WTC11 (cell line): ENCODE results near the gene AMDHD2. TPM values are rescaled to one million over a fixed set of nuclear protein-coding genes. Genes with fewer than 3 reads are reported as not detected.

Experiments used
- ATAC-seq: fragments of 200-7000 bp; cut with Tn5 transposase; 2 replicates; pipeline ENCODE4 v1.10.0; 2021; ENCODE audit warnings: mild to moderate bottlenecking, moderate library complexity
- CTCF ChIA-PET: fragments of 300-600 bp; sonication (Branson Sonifier 250); formaldehyde crosslinking; loops from one replicate; lab custom pipeline; 2021; ENCODE audit warnings: antibody characterized with exemption; lab: Charles Lee
- POLR2A ChIA-PET: fragments of 350-600 bp; sonication (Branson Sonifier 250); formaldehyde crosslinking; loops from one replicate; lab custom pipeline; 2021; ENCODE audit warnings: antibody characterized with exemption; lab: Charles Lee
- DNase-seq: peaks from one replicate; pipeline ENCODE4 v3.0.0; 2021; ENCODE audit warnings: low spot score
- H3K27ac Mint-ChIP-seq: 2 replicates; pipeline ENCODE4 v1.8.0; 2021; ENCODE audit warnings: mixed read lengths
- H3K27me3 Mint-ChIP-seq: 2 replicates; pipeline ENCODE4 v1.8.0; 2021; ENCODE audit warnings: low read depth, mild to moderate bottlenecking, moderate library complexity, mixed read lengths
- H3K36me3 Mint-ChIP-seq: 2 replicates; pipeline ENCODE4 v1.8.0; 2021; ENCODE audit warnings: mixed read lengths
- H3K4me1 Mint-ChIP-seq: 2 replicates; pipeline ENCODE4 v1.8.0; 2022; ENCODE audit warnings: mixed read lengths
- H3K4me3 Mint-ChIP-seq: 2 replicates; pipeline ENCODE4 v1.8.0; 2021; ENCODE audit warnings: mild to moderate bottlenecking, moderate library complexity, mixed read lengths
- H3K9me3 Mint-ChIP-seq: 2 replicates; pipeline ENCODE4 v1.8.0; 2021; ENCODE audit warnings: mixed read lengths
- ELF4 ChIP-seq: sonication (generic); formaldehyde crosslinking; IDR thresholded peaks from 2 replicates; pipeline ENCODE4 v1.8.1; 2022; ENCODE audit warnings: low read depth, mild to moderate bottlenecking, moderate library complexity, missing genetic modification reagents
- KAT7 ChIP-seq: sonication (generic); formaldehyde crosslinking; IDR thresholded peaks from 2 replicates; pipeline ENCODE4 v1.8.1; 2023; ENCODE audit warnings: missing genetic modification reagents, mild to moderate bottlenecking, borderline replicate concordance
- NFYB ChIP-seq: sonication (generic); formaldehyde crosslinking; conservative IDR thresholded peaks from 2 replicates; pipeline ENCODE4 v1.8.0; 2022; ENCODE audit warnings: low read depth, missing genetic modification reagents
- ZMAT4 ChIP-seq: fragments of 250-450 bp; sonication (Bioruptor Pico); IDR thresholded peaks from 2 replicates; pipeline ENCODE4 v1.9.0; 2021; ENCODE audit warnings: mild to moderate bottlenecking
- ZNF317 ChIP-seq: sonication (generic); formaldehyde crosslinking; IDR thresholded peaks from 2 replicates; pipeline ENCODE4 v1.8.1; 2023; ENCODE audit warnings: low read depth, mild to moderate bottlenecking, moderate library complexity, missing genetic modification reagents, borderline replicate concordance
- total RNA-seq: library from RNA; stranded (reverse); gene quantifications from 3 replicates; pipeline ENCODE4 v1.2.3, GENCODE V29; 2021
- TF ChIP-seq, protein P1 (sequence below): sonication (generic); formaldehyde crosslinking; IDR thresholded peaks from 2 replicates; pipeline ENCODE4 v1.8.0; 2022; ENCODE audit warnings: mild to moderate bottlenecking, missing genetic modification reagents
- TF ChIP-seq, protein P2 (sequence below): sonication (generic); formaldehyde crosslinking; IDR thresholded peaks from 2 replicates; pipeline ENCODE4 v1.8.0; 2023; ENCODE audit warnings: missing genetic modification reagents, mild to moderate bottlenecking, borderline replicate concordance
- TF ChIP-seq, protein P3 (sequence below): sonication (generic); formaldehyde crosslinking; IDR thresholded peaks from 2 replicates; pipeline ENCODE4 v1.8.1; 2023; ENCODE audit warnings: mild to moderate bottlenecking, missing genetic modification reagents, borderline replicate concordance
- TF ChIP-seq, protein P4 (sequence below): sonication (generic); formaldehyde crosslinking; IDR thresholded peaks from 2 replicates; pipeline ENCODE4 v1.8.1; 2022; ENCODE audit warnings: mild to moderate bottlenecking, missing genetic modification reagents, moderate library complexity, borderline replicate concordance

Gene AMDHD2
- total RNA-seq, 1 experiment from 2014 or later: 70.9 TPM

DNA sequence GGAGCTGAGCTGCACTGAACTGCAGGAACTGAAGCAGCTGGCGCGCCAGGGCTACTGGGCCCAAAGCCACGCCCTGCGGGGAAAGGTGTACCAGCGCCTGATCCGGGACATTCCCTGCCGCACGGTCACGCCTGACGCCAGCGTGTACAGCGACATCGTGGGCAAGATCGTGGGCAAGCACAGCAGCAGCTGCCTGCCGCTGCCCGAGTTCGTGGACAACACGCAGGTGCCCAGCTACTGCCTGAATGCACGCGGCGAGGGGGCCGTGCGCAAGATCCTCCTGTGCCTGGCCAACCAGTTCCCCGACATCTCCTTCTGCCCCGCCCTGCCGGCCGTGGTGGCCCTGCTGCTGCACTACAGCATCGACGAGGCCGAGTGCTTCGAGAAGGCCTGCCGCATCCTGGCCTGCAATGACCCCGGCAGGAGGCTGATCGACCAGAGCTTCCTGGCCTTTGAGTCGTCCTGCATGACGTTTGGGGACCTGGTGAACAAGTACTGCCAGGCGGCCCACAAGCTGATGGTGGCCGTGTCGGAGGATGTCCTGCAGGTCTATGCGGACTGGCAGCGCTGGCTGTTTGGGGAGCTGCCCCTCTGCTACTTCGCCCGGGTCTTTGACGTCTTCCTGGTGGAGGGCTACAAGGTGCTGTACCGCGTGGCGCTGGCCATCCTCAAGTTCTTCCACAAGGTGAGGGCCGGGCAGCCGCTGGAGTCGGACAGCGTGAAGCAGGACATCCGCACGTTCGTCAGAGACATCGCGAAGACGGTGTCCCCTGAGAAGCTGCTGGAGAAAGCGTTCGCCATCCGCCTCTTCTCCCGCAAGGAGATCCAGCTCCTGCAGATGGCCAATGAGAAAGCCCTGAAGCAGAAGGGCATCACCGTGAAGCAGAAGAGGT lies 23.7 kb upstream of the AMDHD2 start:
- H3K4me1 Mint-ChIP-seq: no peaks in the 10 kb centered on the region

GRCh38 chr16:2497116-2497630 lies 23.0 kb upstream of the AMDHD2 start:
- ChIA-PET POLR2A (no interaction called here), CTCF (interaction anchor here (1.1 kb wide), 1 partner anchor 20 kb away, joined by 3 read pairs; no protein-coding TSS in a partner anchor)
- H3K4me1 Mint-ChIP-seq: peaks cover 4% of the 10 kb centered on the region
- peaks cover 5% of the 10 kb centered on the region for H3K36me3 Mint-ChIP-seq
- peak overlapping the region; percentile 16; the same call in 1 of the 2 replicates for H3K27ac Mint-ChIP-seq
- TF ChIP-seq KAT7 (no peak), ZMAT4 (CRISPR knock-in tag) (no peak)
- TF ChIP-seq, all 79 proteins: peak for 0
- DNase-seq (no peak), ATAC-seq (no peak)
- H3K4me3 Mint-ChIP-seq: no peak overlapping the region
- H3K9me3 Mint-ChIP-seq: no peaks in the 10 kb centered on the region
- no peaks in the 10 kb centered on the region for H3K27me3 Mint-ChIP-seq

More for the DNA sequence above, 23.7 kb upstream of the AMDHD2 start:
- TF ChIP-seq, protein P1, sequence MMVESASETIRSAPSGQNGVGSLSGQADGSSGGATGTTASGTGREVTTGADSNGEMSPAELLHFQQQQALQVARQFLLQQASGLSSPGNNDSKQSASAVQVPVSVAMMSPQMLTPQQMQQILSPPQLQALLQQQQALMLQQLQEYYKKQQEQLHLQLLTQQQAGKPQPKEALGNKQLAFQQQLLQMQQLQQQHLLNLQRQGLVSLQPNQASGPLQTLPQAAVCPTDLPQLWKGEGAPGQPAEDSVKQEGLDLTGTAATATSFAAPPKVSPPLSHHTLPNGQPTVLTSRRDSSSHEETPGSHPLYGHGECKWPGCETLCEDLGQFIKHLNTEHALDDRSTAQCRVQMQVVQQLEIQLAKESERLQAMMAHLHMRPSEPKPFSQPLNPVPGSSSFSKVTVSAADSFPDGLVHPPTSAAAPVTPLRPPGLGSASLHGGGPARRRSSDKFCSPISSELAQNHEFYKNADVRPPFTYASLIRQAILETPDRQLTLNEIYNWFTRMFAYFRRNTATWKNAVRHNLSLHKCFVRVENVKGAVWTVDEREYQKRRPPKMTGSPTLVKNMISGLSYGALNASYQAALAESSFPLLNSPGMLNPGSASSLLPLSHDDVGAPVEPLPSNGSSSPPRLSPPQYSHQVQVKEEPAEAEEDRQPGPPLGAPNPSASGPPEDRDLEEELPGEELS: no peak
- ChIA-PET POLR2A (no interaction called here), CTCF (interaction anchor here (1.1 kb wide), 1 partner anchor 19 kb away, joined by 3 read pairs; no protein-coding TSS in a partner anchor)
- Mint-ChIP-seq H3K27ac (no peak overlapping the region), H3K9me3 (no peaks in the 10 kb centered on the region), H3K27me3 (no peaks in the 10 kb centered on the region), H3K4me3 (no peak overlapping the region), H3K36me3 (peaks cover 5% of the 10 kb centered on the region)
- DNase-seq (no peak), ATAC-seq (no peak)

DNA sequence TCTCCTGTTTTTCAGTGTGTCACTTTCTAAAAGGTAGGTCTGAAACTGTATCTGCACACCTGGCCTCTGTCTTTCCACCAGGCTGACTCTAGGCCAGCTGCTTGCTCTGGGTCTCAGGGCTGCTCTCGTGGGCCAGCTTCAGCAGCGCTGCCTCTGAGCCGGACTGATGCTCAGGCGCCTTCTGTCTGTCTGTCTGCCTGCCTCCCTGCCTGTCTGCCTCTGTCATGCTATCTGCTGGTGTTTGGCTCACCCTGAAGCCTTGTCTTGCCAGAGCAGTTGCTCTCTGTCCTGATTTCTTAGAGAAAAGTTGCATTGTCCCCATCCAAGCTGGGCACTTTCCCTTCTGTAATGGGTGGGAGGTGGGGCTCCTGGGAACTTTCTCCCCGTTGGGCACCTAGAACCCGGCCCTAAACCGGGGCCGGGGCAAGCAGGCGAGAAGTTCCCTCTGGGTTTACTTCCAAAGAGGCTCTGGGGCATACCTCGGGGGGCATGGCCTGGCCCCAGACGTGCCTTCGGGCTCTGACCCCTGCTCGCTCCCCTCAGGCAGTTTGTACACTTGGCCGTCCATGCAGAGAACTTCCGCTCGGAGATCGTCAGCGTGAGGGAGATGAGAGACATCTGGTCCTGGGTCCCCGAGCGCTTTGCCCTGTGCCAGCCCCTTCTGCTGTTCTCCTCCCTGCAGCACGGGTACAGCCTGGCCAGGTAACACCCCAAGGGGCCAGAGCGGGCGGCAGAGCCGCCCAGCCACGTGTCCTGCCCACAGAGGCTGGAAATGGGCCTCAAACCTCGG lies 22.3 kb upstream of the AMDHD2 start:
- H3K4me3 Mint-ChIP-seq: no peak overlapping the region
- ATAC-seq (no peak), DNase-seq (no peak)
- H3K27me3 Mint-ChIP-seq: no peaks in the 10 kb centered on the region
- peaks cover 4% of the 10 kb centered on the region for H3K4me1 Mint-ChIP-seq
- ChIA-PET CTCF (interaction anchor here (1.0 kb wide), 1 partner anchor 23 kb away, joined by 3 read pairs; no protein-coding TSS in a partner anchor), POLR2A (no interaction called here)
- peaks cover 5% of the 10 kb centered on the region for H3K36me3 Mint-ChIP-seq
- H3K9me3 Mint-ChIP-seq: no peaks in the 10 kb centered on the region
- peak overlapping the region; percentile 16 for H3K27ac Mint-ChIP-seq
- TF ChIP-seq ZMAT4 (CRISPR knock-in tag) (no peak), NFYB (no peak), ZNF317 (CRISPR knock-in tag) (no peak), ELF4 (CRISPR knock-in tag) (no peak)
- TF ChIP-seq, protein P2, sequence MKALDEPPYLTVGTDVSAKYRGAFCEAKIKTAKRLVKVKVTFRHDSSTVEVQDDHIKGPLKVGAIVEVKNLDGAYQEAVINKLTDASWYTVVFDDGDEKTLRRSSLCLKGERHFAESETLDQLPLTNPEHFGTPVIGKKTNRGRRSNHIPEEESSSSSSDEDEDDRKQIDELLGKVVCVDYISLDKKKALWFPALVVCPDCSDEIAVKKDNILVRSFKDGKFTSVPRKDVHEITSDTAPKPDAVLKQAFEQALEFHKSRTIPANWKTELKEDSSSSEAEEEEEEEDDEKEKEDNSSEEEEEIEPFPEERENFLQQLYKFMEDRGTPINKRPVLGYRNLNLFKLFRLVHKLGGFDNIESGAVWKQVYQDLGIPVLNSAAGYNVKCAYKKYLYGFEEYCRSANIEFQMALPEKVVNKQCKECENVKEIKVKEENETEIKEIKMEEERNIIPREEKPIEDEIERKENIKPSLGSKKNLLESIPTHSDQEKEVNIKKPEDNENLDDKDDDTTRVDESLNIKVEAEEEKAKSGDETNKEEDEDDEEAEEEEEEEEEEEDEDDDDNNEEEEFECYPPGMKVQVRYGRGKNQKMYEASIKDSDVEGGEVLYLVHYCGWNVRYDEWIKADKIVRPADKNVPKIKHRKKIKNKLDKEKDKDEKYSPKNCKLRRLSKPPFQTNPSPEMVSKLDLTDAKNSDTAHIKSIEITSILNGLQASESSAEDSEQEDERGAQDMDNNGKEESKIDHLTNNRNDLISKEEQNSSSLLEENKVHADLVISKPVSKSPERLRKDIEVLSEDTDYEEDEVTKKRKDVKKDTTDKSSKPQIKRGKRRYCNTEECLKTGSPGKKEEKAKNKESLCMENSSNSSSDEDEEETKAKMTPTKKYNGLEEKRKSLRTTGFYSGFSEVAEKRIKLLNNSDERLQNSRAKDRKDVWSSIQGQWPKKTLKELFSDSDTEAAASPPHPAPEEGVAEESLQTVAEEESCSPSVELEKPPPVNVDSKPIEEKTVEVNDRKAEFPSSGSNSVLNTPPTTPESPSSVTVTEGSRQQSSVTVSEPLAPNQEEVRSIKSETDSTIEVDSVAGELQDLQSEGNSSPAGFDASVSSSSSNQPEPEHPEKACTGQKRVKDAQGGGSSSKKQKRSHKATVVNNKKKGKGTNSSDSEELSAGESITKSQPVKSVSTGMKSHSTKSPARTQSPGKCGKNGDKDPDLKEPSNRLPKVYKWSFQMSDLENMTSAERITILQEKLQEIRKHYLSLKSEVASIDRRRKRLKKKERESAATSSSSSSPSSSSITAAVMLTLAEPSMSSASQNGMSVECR (CRISPR knock-in tag): no peak
- TF ChIP-seq, protein P3, sequence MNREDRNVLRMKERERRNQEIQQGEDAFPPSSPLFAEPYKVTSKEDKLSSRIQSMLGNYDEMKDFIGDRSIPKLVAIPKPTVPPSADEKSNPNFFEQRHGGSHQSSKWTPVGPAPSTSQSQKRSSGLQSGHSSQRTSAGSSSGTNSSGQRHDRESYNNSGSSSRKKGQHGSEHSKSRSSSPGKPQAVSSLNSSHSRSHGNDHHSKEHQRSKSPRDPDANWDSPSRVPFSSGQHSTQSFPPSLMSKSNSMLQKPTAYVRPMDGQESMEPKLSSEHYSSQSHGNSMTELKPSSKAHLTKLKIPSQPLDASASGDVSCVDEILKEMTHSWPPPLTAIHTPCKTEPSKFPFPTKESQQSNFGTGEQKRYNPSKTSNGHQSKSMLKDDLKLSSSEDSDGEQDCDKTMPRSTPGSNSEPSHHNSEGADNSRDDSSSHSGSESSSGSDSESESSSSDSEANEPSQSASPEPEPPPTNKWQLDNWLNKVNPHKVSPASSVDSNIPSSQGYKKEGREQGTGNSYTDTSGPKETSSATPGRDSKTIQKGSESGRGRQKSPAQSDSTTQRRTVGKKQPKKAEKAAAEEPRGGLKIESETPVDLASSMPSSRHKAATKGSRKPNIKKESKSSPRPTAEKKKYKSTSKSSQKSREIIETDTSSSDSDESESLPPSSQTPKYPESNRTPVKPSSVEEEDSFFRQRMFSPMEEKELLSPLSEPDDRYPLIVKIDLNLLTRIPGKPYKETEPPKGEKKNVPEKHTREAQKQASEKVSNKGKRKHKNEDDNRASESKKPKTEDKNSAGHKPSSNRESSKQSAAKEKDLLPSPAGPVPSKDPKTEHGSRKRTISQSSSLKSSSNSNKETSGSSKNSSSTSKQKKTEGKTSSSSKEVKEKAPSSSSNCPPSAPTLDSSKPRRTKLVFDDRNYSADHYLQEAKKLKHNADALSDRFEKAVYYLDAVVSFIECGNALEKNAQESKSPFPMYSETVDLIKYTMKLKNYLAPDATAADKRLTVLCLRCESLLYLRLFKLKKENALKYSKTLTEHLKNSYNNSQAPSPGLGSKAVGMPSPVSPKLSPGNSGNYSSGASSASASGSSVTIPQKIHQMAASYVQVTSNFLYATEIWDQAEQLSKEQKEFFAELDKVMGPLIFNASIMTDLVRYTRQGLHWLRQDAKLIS (CRISPR knock-in tag): no peak
- TF ChIP-seq, protein P4, sequence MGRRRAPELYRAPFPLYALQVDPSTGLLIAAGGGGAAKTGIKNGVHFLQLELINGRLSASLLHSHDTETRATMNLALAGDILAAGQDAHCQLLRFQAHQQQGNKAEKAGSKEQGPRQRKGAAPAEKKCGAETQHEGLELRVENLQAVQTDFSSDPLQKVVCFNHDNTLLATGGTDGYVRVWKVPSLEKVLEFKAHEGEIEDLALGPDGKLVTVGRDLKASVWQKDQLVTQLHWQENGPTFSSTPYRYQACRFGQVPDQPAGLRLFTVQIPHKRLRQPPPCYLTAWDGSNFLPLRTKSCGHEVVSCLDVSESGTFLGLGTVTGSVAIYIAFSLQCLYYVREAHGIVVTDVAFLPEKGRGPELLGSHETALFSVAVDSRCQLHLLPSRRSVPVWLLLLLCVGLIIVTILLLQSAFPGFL: no peak
- TF ChIP-seq, protein P1: no peak
